Spleen (tissue), 11 donors: ENCODE measurements around the gene UNCX. TPM values are rescaled to one million over a fixed set of nuclear protein-coding genes. Genes with fewer than 3 reads are reported as not detected.

ENCODE experiments used
- DNase-seq: peaks from one replicate; pipeline ENCODE4 v3.0.0-alpha.2; 2020
- H3K27ac ChIP-seq, 8 donors: fragments of 200-600 bp; sonication (generic) in 7 of 8; 1 replicate in 4 of 8; 2 replicates in 4 of 8; pipeline versions ENCODE4 v1.5.0 to v1.8.0; 2016 to 2021; ENCODE audit warnings: inconsistent platforms in 4 of 8, mild to moderate bottlenecking in 4 of 8, moderate library complexity in 1 of 8
- H3K27me3 ChIP-seq, 7 donors: fragments of 200-600 bp; sonication (generic) in 6 of 7; replicated peaks in 1 of 7; 1 replicate in 4 of 7; 2 replicates in 3 of 7; pipeline versions ENCODE4 v1.5.0 to v1.8.0; 2016 to 2021; ENCODE audit warnings: inconsistent platforms in 3 of 7, mild to moderate bottlenecking in 1 of 7
- H3K36me3 ChIP-seq, 6 donors: fragments of 200-600 bp; sonication (generic) in 5 of 6; 1 replicate in 4 of 6; 2 replicates in 2 of 6; pipeline versions ENCODE4 v1.5.0 to v1.8.0; 2016 to 2021; ENCODE audit warnings: inconsistent platforms in 2 of 6
- H3K4me1 ChIP-seq, 6 donors: fragments of 200-600 bp; sonication (generic) in 5 of 6; 1 replicate in 3 of 6; 2 replicates in 3 of 6; pipeline versions ENCODE4 v1.5.0 to v1.8.0; 2016 to 2021; ENCODE audit warnings: inconsistent platforms in 3 of 6
- H3K4me3 ChIP-seq, 8 donors: fragments of 200-600 bp; sonication (generic) in 7 of 8; 1 replicate in 4 of 8; 2 replicates in 4 of 8; pipeline versions ENCODE4 v1.5.0 to v1.8.0; 2016 to 2021; ENCODE audit warnings: inconsistent platforms in 4 of 8, mild to moderate bottlenecking in 4 of 8, moderate library complexity in 2 of 8
- H3K9me3 ChIP-seq, 8 donors: fragments of 200-600 bp; sonication (generic) in 7 of 8; 1 replicate in 4 of 8; 2 replicates in 4 of 8; pipeline versions ENCODE4 v1.5.0 to v1.8.0; 2016 to 2021; ENCODE audit warnings: inconsistent platforms in 4 of 8
- POLR2A ChIP-seq, 3 donors: fragments of 450-650 bp; IDR thresholded peaks; one replicate each; pipeline ENCODE4 v1.5.1; 2017; ENCODE audit warnings: antibody characterized with exemption in 3 of 3, mild to moderate bottlenecking in 1 of 3
- POLR2AphosphoS5 ChIP-seq, 3 donors: sonication (generic); formaldehyde crosslinking; IDR thresholded peaks; one replicate each; pipeline ENCODE4 v1.5.1; 2017; ENCODE audit warnings: antibody characterized with exemption in 3 of 3
- WGBS, 5 donors: extraction: QIAGEN DNeasy Blood & Tissue Kit in 3 of 5; methylation state at CpG; one replicate each; pipeline versions ENCODE4 v1.1.5 to v1.1.7; 2013 to 2018; 5-methylcytosine and 5-hydroxymethylcytosine counted together
- intact Hi-C: fragments of 100-400 bp; cut with DNase I; formaldehyde crosslinking; loops from one replicate; pipeline ENCODE4 v1.15.0; 2023; ENCODE audit warnings: low total_unique reads
- polyA plus RNA-seq, 3 donors: library from polyadenylated mRNA; stranded (reverse); fragments of 200-250 nt; gene quantifications; one replicate each; pipeline ENCODE4 v1.2.1, GENCODE V29; 2013
- total RNA-seq, 7 donors: library from RNA; depleted of rRNA in 3 of 7; stranded (reverse); fragments of >200 nt in 3 of 7; fragmentation: NEBNext Ultra II Directional in 4 of 7; extraction: Animal tissue kit (Norgen Biotek cat#: 25700) in 4 of 7; gene quantifications; one replicate each; pipeline versions ENCODE4 v1.1.0 to v1.2.1, GENCODE V29; 2016 to 2021
- TF ChIP-seq, protein P1 (sequence below), 11 experiments: fragments of 200-600 bp in 7 of 11; fragments of 450-650 bp in 4 of 11; sonication (generic) in 4 of 11; IDR thresholded peaks in 8 of 11; conservative IDR thresholded peaks in 3 of 11; 1 replicate in 7 of 11; 2 replicates in 4 of 11; pipeline versions ENCODE4 v1.4.0 to v1.8.0; 2016 to 2021; ENCODE audit warnings: antibody characterized with exemption in 11 of 11, inconsistent platforms in 4 of 11, mild to moderate bottlenecking in 1 of 11
- donor health status: healthy with polysubstance abuse.
- donor health status: DM: no; HTN: no; CAD: no; lungs with moderate emphysema.
- donor health status: DM: no; HTN: no; CAD: no.
- donor health status: Bipolar disorder and iron deficiency.
- donor health status: healthy.
- donor health status: DM: no; HTN: no; CAD: no.
- donor health status: DM: yes; HTN: yes; CAD: no.

The UNCX gene
- total and polyA plus RNA-seq, 10 donors = not detected

DNA sequence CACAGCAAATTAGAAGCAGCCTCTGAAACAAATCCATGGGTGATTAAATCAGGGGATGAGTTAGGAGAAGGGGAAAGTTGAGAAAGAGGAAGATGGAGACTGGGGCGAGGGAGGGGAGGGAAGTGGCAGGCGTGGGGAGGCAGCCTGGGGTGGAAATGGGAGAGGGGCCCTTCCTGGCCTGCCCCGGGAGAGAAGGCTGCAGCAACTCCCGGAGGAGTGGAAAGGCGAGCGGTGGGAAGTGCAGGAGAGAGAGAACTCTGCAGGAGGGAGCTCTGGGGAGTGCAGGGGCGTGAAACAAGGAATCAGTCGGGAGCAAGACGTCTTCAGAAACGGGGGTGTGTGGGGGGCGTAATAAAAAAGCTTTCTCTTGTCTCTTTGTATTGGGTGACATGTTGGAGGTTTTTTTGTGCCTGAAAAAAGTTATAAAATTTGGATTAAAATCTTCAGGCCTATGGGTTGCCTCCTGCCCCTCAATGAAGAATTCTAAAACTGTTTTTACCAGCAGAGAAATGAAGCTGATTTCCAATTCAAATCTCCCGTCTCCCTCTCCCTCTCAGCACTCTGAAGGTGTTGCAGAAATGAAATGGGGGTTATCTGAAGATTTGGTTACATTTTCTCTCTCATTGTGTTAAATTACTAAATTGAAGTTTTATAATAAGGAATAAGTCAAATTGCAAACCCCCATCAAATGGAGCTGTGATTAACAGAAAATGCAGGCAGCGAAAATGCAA lies 4.7 kb upstream of the UNCX start:
- Histone ChIP-seq H3K36me3 (no peaks in the 10 kb centered on the region), H3K9me3 (peaks cover 0 to 9% (median 0%) of the 10 kb centered on the region in 8 donors), H3K4me1 (peaks cover 0 to 48% (median 18%) of the 10 kb centered on the region in 6 donors), H3K27ac (no peak overlapping the region), H3K4me3 (no peak overlapping the region), H3K27me3 (peaks cover 39 to 100% (median 98%) of the 10 kb centered on the region in 7 donors)
- TF ChIP-seq POLR2AphosphoS5 (IDR thresholded peaks at IDR 0.05) (no peak), POLR2A (IDR thresholded peaks at IDR 0.05) (no peak)
- TF ChIP-seq, protein P1, sequence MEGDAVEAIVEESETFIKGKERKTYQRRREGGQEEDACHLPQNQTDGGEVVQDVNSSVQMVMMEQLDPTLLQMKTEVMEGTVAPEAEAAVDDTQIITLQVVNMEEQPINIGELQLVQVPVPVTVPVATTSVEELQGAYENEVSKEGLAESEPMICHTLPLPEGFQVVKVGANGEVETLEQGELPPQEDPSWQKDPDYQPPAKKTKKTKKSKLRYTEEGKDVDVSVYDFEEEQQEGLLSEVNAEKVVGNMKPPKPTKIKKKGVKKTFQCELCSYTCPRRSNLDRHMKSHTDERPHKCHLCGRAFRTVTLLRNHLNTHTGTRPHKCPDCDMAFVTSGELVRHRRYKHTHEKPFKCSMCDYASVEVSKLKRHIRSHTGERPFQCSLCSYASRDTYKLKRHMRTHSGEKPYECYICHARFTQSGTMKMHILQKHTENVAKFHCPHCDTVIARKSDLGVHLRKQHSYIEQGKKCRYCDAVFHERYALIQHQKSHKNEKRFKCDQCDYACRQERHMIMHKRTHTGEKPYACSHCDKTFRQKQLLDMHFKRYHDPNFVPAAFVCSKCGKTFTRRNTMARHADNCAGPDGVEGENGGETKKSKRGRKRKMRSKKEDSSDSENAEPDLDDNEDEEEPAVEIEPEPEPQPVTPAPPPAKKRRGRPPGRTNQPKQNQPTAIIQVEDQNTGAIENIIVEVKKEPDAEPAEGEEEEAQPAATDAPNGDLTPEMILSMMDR (IDR thresholded peaks at IDR 0.05 in 8 of 11, conservative IDR thresholded peaks at IDR 0.05 in 3 of 11) = no peak
- 6 to 8% (median 7%) methylated on average over 13 of the region's 13 CpGs for WGBS, 5 donors
- DNase-seq = no peak
- intact Hi-C loops = loop anchor here (10.0 kb wide), 1 partner anchor 237 kb away; no protein-coding TSS in a partner anchor

DNA sequence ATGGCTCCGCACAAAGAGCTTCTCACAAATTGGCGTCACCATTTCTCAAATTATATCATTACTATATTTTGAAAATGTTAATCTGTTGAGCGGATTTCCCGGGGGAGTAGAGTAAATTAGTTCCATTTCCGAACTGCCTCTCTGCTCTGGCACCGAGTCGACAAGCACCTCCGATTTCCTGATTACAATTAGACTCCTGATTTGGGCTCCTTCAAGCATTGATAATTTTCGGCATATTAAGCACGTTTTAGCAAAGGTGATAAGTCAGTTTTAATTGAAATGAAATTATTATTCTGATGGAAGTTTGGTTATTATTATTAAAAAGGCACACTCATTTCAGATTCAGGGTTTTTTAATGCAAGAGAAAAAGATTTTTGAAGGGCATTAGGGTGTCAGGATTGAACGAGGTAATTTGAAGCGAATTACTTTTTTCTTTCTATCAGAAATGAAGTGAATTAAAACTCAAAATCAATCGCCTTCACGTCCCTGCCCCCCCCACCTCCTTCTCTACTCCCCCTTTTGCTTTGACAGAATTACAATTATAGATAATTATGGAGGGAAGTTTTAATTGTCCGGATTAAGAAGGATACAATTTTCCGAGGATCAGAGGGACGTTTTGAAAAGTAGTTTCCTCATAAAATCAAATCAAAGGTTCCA lies 4.0 kb upstream of the UNCX start:
- Histone ChIP-seq H3K9me3 (peaks cover 0 to 12% (median 0%) of the 10 kb centered on the region in 8 donors), H3K27me3 (peaks cover 43 to 100% (median 98%) of the 10 kb centered on the region in 7 donors), H3K36me3 (no peaks in the 10 kb centered on the region), H3K4me3 (no peak overlapping the region), H3K27ac (no peak overlapping the region), H3K4me1 (peaks cover 0 to 55% (median 19%) of the 10 kb centered on the region in 6 donors)
- 7 to 13% (median 11%) methylated on average over 17 of the region's 17 CpGs for WGBS, 5 donors
- intact Hi-C loops = loop anchor here (10.0 kb wide), 1 partner anchor 236 kb away; no protein-coding TSS in a partner anchor
- DNase-seq = no peak
- TF ChIP-seq, protein P1 (IDR thresholded peaks at IDR 0.05 in 8 of 11, conservative IDR thresholded peaks at IDR 0.05 in 3 of 11) = no peak
- TF ChIP-seq POLR2A (IDR thresholded peaks at IDR 0.05) (no peak), POLR2AphosphoS5 (IDR thresholded peaks at IDR 0.05) (no peak)

DNA sequence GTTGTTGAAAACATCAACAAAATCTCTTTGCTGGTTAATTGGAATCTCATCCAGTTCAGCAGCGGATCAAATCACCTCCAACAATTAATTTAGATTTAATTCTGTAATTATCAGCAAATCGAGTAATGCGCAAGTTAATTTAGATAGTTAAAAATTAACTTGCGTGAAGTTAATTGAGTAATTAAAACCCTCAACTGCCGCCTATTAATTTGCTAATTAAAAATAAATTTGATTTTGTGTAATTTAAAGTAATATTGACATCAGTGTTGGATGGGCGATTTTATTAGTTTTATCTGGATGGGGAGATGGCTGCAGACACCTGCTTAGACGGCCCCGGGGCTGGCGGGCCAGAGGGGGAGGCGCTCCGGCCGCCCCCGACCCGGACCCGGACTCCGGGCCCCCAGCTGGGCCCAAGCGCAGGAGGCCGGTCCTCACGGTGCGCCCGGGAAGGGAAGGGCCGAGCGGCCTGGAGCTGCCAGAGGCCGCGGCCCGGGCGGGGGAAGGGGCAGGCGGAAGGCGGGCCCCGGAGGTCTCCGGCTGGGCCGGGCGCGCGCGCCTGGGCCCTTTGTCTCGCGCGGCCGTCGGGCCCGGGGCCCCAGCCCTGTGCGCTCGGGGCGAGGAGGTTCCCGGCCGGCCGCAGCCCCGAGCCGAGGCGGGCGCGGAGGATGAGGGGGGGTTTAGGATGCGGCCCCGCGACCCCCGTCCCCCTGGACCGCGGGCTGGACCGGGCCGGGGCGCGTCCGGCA lies 3.3 kb upstream of the UNCX start:
- Histone ChIP-seq H3K9me3 (peaks cover 0 to 14% (median 0%) of the 10 kb centered on the region in 8 donors), H3K4me3 (no peak overlapping the region), H3K27ac (no peak overlapping the region), H3K36me3 (no peaks in the 10 kb centered on the region), H3K27me3 (peaks cover 43 to 100% (median 98%) of the 10 kb centered on the region in 7 donors), H3K4me1 (peaks cover 0 to 51% (median 18%) of the 10 kb centered on the region in 6 donors)
- no peak for TF ChIP-seq POLR2A (IDR thresholded peaks at IDR 0.05)
- TF ChIP-seq, protein P1 (IDR thresholded peaks at IDR 0.05 in 8 of 11, conservative IDR thresholded peaks at IDR 0.05 in 3 of 11) = no peak
- no peak for TF ChIP-seq POLR2AphosphoS5 (IDR thresholded peaks at IDR 0.05)
- intact Hi-C loops = loop anchor here (10.0 kb wide), 1 partner anchor 235 kb away; no protein-coding TSS in a partner anchor
- DNase-seq = no peak
- 7 to 14% (median 10%) methylated on average over 25 to 64 of the region's 64 CpGs for WGBS, 5 donors
